ENCODE data around the gene NEUROD1. TPM values are rescaled to one million over a fixed set of nuclear protein-coding genes. Genes with fewer than 3 reads are reported as not detected.

NEUROD1 gene
- total RNA-seq: not detected in 2 replicates

DNA sequence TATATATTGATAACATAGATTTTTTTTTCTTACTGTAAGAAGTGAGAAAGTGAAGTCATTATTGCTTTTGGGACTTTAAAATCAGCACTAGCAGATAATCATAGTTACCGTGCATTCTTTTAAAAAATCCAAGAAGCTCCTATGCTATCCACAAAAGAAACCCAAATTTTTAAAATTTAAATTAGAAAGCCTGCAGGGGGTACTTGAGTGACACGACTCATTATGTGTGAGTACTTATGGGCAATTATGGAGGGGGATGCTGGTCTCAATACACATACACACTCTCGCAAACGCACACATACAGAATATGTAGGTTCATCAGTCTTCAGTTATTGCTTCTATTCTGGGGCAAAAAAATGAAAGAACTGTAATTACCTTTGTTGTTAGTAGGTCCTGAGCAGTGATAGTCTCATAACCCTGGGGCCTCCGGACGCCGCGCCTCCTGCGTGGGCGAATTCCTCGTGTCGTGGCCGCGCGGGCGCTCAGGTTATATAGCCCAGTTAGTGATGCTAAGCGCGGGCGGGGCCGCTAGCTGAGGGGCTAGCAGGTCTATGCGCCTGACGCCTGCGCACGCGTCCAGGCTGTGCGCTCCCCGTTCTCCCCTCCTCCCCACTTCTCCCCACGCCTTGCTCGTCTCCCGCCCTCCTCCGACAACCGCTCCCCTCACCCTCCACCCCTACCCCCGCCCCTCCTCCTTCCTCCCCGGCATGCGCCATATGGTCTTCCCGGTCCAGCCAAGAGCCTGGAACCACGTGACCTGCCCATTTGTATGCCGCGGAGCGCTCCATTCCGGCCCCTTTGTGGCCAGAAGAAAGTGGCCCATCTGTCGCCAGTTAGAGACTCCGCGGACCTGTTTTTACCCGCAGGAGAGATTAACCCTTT, at the start of gene NEUROD1:
NEUROD1 (minus strand) TSS at position 463 of the 882 bp plus-strand sequence. CDS start 1,657 bp downstream, outside the sequence.

DNA sequence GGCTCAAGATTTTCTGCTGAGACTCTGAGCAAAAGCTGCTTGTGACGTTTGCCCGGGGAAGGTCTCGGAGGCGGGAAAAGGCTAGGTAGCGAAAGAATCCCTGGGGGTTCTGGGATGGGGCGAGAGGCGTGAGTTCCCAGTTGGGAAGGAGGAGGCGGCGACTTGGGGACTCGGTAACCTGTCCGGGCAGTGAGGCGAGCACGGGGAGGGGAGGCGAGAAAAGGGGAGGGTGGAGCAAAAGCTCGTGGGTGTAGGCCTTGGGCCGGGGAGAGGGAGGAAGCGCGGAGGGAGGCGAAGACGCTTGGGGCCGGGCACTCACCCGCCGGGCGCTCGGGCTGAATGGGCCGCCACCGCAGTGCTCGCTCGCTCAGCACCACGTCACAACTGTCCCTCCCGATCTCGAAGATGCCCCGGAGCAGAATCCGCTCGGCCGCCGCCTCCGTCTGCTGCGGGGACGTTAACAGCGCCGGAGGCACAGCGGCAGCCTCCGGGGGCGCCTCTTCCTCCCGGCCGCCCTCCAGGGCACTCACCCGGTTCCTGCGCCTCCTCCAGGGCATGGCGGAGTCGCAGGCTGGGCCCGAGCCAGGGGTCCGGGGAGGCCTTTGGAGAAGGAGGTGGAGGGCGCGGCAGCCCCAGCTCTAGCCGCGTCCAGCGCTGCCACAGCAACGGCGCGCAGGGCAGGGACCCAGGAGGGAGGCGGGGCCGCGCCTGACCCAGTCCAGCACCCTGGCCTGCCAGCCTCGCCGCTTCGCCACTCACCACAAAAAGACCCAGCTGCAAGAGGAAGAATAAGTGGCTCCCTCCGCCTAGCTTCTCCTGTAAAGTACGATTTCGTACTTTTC, 23.6 kb downstream of the NEUROD1 start, which contains the start of gene CERKL:
CERKL (minus strand) TSS at position 656 of the 842 bp plus-strand sequence; CDS start at position 557, 99 bp downstream.

Other genes with a start within 250 kb of the NEUROD1 start
- 13.8 and 15.3 TPM in 2 replicates for gene ITGA4, start 223.1 kb downstream of the NEUROD1 start, total RNA-seq
- gene CERKL, start 23.4 kb downstream of the NEUROD1 start, total RNA-seq: not detected in 2 replicates
- gene ITPRID2, start 211.2 kb upstream of the NEUROD1 start, total RNA-seq: 90.3 and 102 TPM in 2 replicates

Data from mammary microvascular endothelial cell (primary cell).